Kidney (tissue), 14 donors: ENCODE results near the gene SLC37A4. TPM values are rescaled to one million over a fixed set of nuclear protein-coding genes. Genes with fewer than 3 reads are reported as not detected.

Experiments used
- DNase-seq, 5 donors: peaks; one replicate each; pipeline ENCODE4 v3.0.0-alpha.2; 2013 to 2020
- FAIRE-seq: peaks from 2 replicates; lab custom pipeline; 2012; peaks lifted over from hg19 to GRCh38; lab: Jason Lieb, UNC
- H3K27ac ChIP-seq, 2 donors: one replicate each; pipeline ENCODE4 v1.7.0; 2013; ENCODE audit warnings: low read depth in 2 of 2, low read length in 2 of 2, inconsistent platforms in 1 of 2
- H3K27me3 ChIP-seq: one replicate; pipeline ENCODE4 v1.7.1; 2013; ENCODE audit warnings: low read length, inconsistent platforms; ENCODE audit not compliant: control insufficient read depth, insufficient read depth
- H3K36me3 ChIP-seq, 3 donors: one replicate each; pipeline versions ENCODE4 v1.7.0 to v1.7.1; 2013; ENCODE audit warnings: low read length in 3 of 3, control low read depth in 1 of 3, inconsistent platforms in 1 of 3; ENCODE audit not compliant: insufficient read depth in 3 of 3, control insufficient read depth in 2 of 3
- H3K4me1 ChIP-seq, 3 donors: one replicate each; pipeline versions ENCODE4 v1.7.0 to v1.7.1; 2013; ENCODE audit warnings: low read length in 3 of 3, inconsistent platforms in 1 of 3, low read depth in 1 of 3; ENCODE audit not compliant: control insufficient read depth in 2 of 3, insufficient read depth in 2 of 3
- H3K4me3 ChIP-seq, 3 donors: one replicate each; pipeline versions ENCODE4 v1.7.0 to v1.8.1; 2013; ENCODE audit warnings: low read length in 3 of 3, control low read depth in 1 of 3, inconsistent platforms in 1 of 3
- H3K9ac ChIP-seq, 3 donors: one replicate each; pipeline versions ENCODE4 v1.7.0 to v1.7.1; 2013; ENCODE audit warnings: low read length in 3 of 3, control low read depth in 1 of 3, inconsistent platforms in 1 of 3
- H3K9me3 ChIP-seq, 3 donors: one replicate each; pipeline versions ENCODE4 v1.7.0 to v1.7.1; 2013; ENCODE audit warnings: low read length in 3 of 3, control low read depth in 1 of 3, inconsistent platforms in 1 of 3; ENCODE audit not compliant: control insufficient read depth in 2 of 3, insufficient read depth in 1 of 3
- intact Hi-C: fragments of 100-400 bp; cut with DNase I; formaldehyde crosslinking; loops from one replicate; pipeline ENCODE4 v1.11.1; 2022
- polyA plus RNA-seq: library from polyadenylated mRNA; stranded (reverse); fragments of 350-450 nt; fragmentation: Illumina TruSeq; extraction: RNeasy Lipid Tissue Mini Kit (QIAGEN cat#74804); gene quantifications from one replicate; pipeline ENCODE4 v1.2.3, GENCODE V29; 2014; ENCODE audit warnings: low read depth, low replicate concordance; ENCODE audit not compliant: insufficient read depth
- total RNA-seq: library from RNA; stranded (reverse); fragmentation: NEBNext Ultra II Directional; extraction: Animal tissue kit (Norgen Biotek cat#: 25700); gene quantifications from one replicate; pipeline ENCODE4 v1.2.1, GENCODE V29; 2021
- TF ChIP-seq, protein P1 (sequence below): IDR thresholded peaks from 3 replicates; pipeline ENCODE4 v1.5.1; 2012; ENCODE audit warnings: mild to moderate bottlenecking, moderate library complexity, borderline replicate concordance; ENCODE audit not compliant: insufficient read depth; ENCODE audit errors: extremely low read depth
- donor health status: control.
- donor health status: control.
- donor health status: control.
- donor health status: control.
- donor health status: control.
- donor health status: DM: yes; HTN: yes; CAD: no.
- donor health status: Normal renal cell carcinoma (clear cell type).

Gene SLC37A4
- total and polyA plus RNA-seq, 2 donors from 2014 or later: 49.5 to 115 TPM

DNA sequence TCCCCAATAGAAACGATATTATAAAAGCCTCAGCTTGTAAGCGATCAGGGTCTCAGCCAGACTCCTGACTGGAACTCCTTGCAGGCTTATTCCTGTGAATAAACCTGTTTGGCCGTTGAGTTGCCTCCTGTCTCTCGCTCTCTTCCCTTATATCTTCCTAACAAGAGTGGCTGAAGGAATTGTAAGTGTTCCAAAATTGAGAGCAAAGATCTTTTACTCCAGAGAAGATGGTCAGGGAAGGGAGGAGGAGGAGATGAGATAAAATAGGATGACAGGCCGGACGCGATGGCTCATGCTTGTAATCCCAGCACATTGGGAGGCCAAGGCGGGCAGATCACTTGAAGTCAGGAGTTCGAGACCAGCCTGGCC, 1.2 kb upstream of the SLC37A4 start:
- no peaks in the 10 kb centered on the region for H3K27me3 ChIP-seq
- intact Hi-C loops: no loop called here
- peaks cover 5 to 24% (median 15%) of the 10 kb centered on the region in 3 donors for H3K4me1 ChIP-seq
- no peak overlapping the region for H3K27ac ChIP-seq
- no peak overlapping the region for H3K4me3 ChIP-seq
- TF ChIP-seq, protein P1, sequence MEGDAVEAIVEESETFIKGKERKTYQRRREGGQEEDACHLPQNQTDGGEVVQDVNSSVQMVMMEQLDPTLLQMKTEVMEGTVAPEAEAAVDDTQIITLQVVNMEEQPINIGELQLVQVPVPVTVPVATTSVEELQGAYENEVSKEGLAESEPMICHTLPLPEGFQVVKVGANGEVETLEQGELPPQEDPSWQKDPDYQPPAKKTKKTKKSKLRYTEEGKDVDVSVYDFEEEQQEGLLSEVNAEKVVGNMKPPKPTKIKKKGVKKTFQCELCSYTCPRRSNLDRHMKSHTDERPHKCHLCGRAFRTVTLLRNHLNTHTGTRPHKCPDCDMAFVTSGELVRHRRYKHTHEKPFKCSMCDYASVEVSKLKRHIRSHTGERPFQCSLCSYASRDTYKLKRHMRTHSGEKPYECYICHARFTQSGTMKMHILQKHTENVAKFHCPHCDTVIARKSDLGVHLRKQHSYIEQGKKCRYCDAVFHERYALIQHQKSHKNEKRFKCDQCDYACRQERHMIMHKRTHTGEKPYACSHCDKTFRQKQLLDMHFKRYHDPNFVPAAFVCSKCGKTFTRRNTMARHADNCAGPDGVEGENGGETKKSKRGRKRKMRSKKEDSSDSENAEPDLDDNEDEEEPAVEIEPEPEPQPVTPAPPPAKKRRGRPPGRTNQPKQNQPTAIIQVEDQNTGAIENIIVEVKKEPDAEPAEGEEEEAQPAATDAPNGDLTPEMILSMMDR: no peak
- FAIRE-seq (no peak), DNase-seq (no peak)
- no peak overlapping the region for H3K9ac ChIP-seq
- H3K36me3 ChIP-seq: peaks cover 0 to 11% (median 8%) of the 10 kb centered on the region in 3 donors
- no peaks in the 10 kb centered on the region for H3K9me3 ChIP-seq

DNA sequence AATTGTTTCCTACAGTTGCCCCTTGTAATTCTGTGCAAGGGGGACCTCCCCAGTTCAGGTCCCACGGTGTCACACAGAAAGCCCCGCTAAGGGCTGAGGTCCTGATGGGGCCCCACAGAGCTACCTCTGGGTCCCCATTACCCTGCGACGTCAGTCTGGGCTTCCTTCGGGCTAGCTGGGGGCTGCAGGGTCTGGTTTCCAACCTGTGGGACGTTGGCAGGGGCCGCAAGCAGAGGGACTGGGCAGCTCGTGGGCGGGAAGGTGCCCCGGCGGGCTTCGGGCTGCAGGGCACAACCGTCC, 698 bp downstream of the SLC37A4 start:
- DNase-seq (no peak), FAIRE-seq (no peak)
- TF ChIP-seq, protein P1: no peak
- no peaks in the 10 kb centered on the region for H3K9me3 ChIP-seq
- peaks cover 2 to 22% (median 14%) of the 10 kb centered on the region in 3 donors for H3K36me3 ChIP-seq
- no peaks in the 10 kb centered on the region for H3K27me3 ChIP-seq
- intact Hi-C loops: no loop called here
- H3K4me3 ChIP-seq: peak overlapping the region; percentile 77 to 91 (median 84)
- H3K27ac ChIP-seq: peak overlapping the region; percentile 94 to 95
- peak overlapping the region; percentile 26 to 89 (median 43) for H3K9ac ChIP-seq
- peaks cover 5 to 28% (median 25%) of the 10 kb centered on the region in 3 donors for H3K4me1 ChIP-seq

DNA sequence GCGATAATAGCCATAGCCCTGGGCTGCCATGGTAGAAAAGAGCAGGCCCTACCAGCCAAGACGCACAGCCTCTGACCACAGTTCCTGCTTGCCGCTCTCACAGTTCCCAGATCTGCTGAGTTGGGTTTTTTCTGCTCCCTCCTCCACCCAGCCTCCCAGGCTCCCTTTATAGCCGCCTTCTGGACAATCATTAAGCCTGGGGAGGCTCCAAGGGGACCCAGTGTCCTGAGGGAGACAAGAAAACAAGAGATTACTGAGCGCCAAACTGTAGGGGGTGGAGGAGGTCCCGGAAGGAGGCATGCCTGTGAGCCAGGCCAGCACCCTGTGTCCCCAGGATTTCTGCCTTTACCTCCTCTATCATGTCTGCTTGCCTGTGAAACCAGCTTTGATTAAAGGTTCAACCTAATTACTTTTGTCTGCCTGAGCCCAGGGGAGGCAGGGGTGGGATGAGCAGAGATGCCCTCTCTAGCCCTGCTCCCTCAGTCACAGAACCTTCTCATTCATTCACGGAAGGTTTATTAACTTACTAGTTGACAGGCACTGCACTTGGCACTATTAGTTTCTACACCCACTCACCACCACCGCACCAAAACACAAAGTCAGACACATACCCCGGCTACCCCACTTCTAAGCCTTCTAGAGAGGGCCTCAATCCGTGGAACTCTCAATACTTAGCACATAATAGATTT, 1.2 kb downstream of the SLC37A4 start:
- Histone ChIP-seq H3K27ac (peak overlapping the region; percentile 94 to 95), H3K9ac (peak overlapping the region; percentile 26 to 89 (median 67)), H3K36me3 (peaks cover 2 to 25% (median 19%) of the 10 kb centered on the region in 3 donors), H3K4me3 (peak overlapping the region; percentile 78 to 91 (median 84)), H3K27me3 (no peaks in the 10 kb centered on the region), H3K9me3 (no peaks in the 10 kb centered on the region), H3K4me1 (peaks cover 5 to 33% (median 30%) of the 10 kb centered on the region in 3 donors)
- intact Hi-C loops: no loop called here
- DNase-seq (peak; percentile 73 to 91 (median 79)), FAIRE-seq (no peak)
- TF ChIP-seq, protein P1: no peak

DNA sequence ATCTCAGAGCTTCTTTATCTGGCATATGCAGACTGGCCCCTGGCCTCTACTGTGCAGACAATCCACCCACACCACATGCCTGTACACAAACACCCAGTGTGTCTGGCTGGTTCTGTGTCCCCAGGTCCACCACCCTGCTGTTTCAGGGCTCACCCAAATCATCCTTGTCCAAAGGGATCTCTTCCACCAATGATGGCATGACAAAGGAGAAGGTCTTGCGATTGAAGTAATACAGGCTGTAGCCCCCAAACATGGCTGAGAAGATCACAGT, 1.7 kb downstream of the SLC37A4 start:
- H3K27me3 ChIP-seq: no peaks in the 10 kb centered on the region
- no peak for DNase-seq
- H3K36me3 ChIP-seq: peaks cover 2 to 30% (median 23%) of the 10 kb centered on the region in 3 donors
- peak overlapping the region; percentile 36 to 69 for H3K27ac ChIP-seq
- H3K4me3 ChIP-seq: peak overlapping the region; percentile 52 to 91 (median 78)
- FAIRE-seq: no peak
- TF ChIP-seq, protein P1: no peak
- intact Hi-C loops: no loop called here
- peak overlapping the region; percentile 1 to 89 (median 67) for H3K9ac ChIP-seq
- H3K9me3 ChIP-seq: no peaks in the 10 kb centered on the region
- peaks cover 5 to 37% (median 35%) of the 10 kb centered on the region in 3 donors for H3K4me1 ChIP-seq
